Measurements from ENCODE around the gene CHCHD4. TPM values are rescaled to one million over a fixed set of nuclear protein-coding genes. Genes with fewer than 3 reads are reported as not detected.

CHCHD4 gene
- polyA plus RNA-seq, 1 donor from 2014 or later = 24.6 TPM

GRCh38 chr3:14138878-14139655 lies 14.4 kb upstream of the CHCHD4 start:
- Histone ChIP-seq H3K4me3 (ENCODE audit: low read length) (no peak overlapping the region), H3K36me3 (ENCODE audit: insufficient read depth, low read length) (peaks cover 11% of the 10 kb centered on the region), H4K20me1 (ENCODE audit: insufficient read depth) (no peaks in the 10 kb centered on the region), H3K27ac (ENCODE audit: low read length) (no peak overlapping the region), H3K9ac (ENCODE audit: low read length) (no peak overlapping the region), H3F3A (ENCODE audit: insufficient read depth, low read length, poor library complexity, severe bottlenecking) (no peaks in the 10 kb centered on the region), H3K9me3 (ENCODE audit: low read length) (no peaks in the 10 kb centered on the region), H3K9me2 (ENCODE audit: insufficient read depth, low read length) (no peaks in the 10 kb centered on the region), H3K4me2 (ENCODE audit: low read length) (no peak overlapping the region), H3K27me3 (ENCODE audit: insufficient read depth, low read depth, low read length) (no peaks in the 10 kb centered on the region), H2AFZ (ENCODE audit: low read depth, low read length) (no peak overlapping the region), H3K79me2 (replicated peaks; ENCODE audit: insufficient read depth, low read length) (no peaks in the 10 kb centered on the region)
- TF ChIP-seq EZH2 (IDR thresholded peaks at IDR 0.05; ENCODE audit: borderline replicate concordance, insufficient read depth, low read length, poor library complexity, severe bottlenecking) (no peak), CTCF (IDR thresholded peaks at IDR 0.05; ENCODE audit: poor library complexity, severe bottlenecking) (no peak), REST (IDR thresholded peaks at IDR 0.05; ENCODE audit: borderline replicate concordance) (no peak), EP300 (conservative IDR thresholded peaks at IDR 0.05; ENCODE audit: poor library complexity, severe bottlenecking) (no peak)

GRCh38 chr3:14138109-14138877 lies 13.6 kb upstream of the CHCHD4 start:
- no peak overlapping the region for H3K27ac ChIP-seq (ENCODE audit: low read length)
- no peak overlapping the region for H2AFZ ChIP-seq (ENCODE audit: low read depth, low read length)
- no peak overlapping the region for H3K4me3 ChIP-seq (ENCODE audit: low read length)
- no peak overlapping the region for H3K9ac ChIP-seq (ENCODE audit: low read length)
- peaks cover 11% of the 10 kb centered on the region for H3K36me3 ChIP-seq (ENCODE audit: insufficient read depth, low read length)
- no peaks in the 10 kb centered on the region for H3K27me3 ChIP-seq (ENCODE audit: insufficient read depth, low read depth, low read length)
- no peaks in the 10 kb centered on the region for H3K9me2 ChIP-seq (ENCODE audit: insufficient read depth, low read length)
- H4K20me1 ChIP-seq (ENCODE audit: insufficient read depth) = no peaks in the 10 kb centered on the region
- H3F3A ChIP-seq (ENCODE audit: insufficient read depth, low read length, poor library complexity, severe bottlenecking) = no peaks in the 10 kb centered on the region
- no peaks in the 10 kb centered on the region for H3K79me2 ChIP-seq (replicated peaks; ENCODE audit: insufficient read depth, low read length)
- H3K9me3 ChIP-seq (ENCODE audit: low read length) = no peaks in the 10 kb centered on the region
- TF ChIP-seq CTCF (IDR thresholded peaks at IDR 0.05; ENCODE audit: poor library complexity, severe bottlenecking) = no peak
- no peak for TF ChIP-seq RAD21 (conservative IDR thresholded peaks at IDR 0.05)
- no peak overlapping the region for H3K4me2 ChIP-seq (ENCODE audit: low read length)

All from neural cell (in vitro differentiated cells).